Ishikawa (cell line): ENCODE data around the gene UTP20.

Experiments used
- CEBPB ChIP-seq: IDR thresholded peaks from 2 replicates; pipeline ENCODE4 v1.6.1; 2012
- EGR1 ChIP-seq: IDR thresholded peaks from 2 replicates; pipeline ENCODE4 v1.6.1; 2012
- EP300 ChIP-seq: IDR thresholded peaks from 2 replicates; pipeline ENCODE4 v1.6.1; 2012; ENCODE audit warnings: borderline replicate concordance
- MAX ChIP-seq: IDR thresholded peaks from 2 replicates; pipeline ENCODE4 v1.6.1; 2012
- NFIC ChIP-seq: IDR thresholded peaks from 2 replicates; pipeline ENCODE4 v1.6.1; 2012
- RAD21 ChIP-seq: IDR thresholded peaks from 2 replicates; pipeline ENCODE4 v1.6.1; 2012; ENCODE audit warnings: low read depth
- REST ChIP-seq: IDR thresholded peaks from 2 replicates; pipeline ENCODE4 v1.6.1; 2012; ENCODE audit warnings: low read depth, mild to moderate bottlenecking
- TAF1 ChIP-seq: IDR thresholded peaks from 2 replicates; pipeline ENCODE4 v1.6.1; 2012; ENCODE audit warnings: low read depth, mild to moderate bottlenecking
- TCF12 ChIP-seq: IDR thresholded peaks from 2 replicates; pipeline ENCODE4 v1.6.1; 2012; ENCODE audit warnings: low read depth
- TEAD4 ChIP-seq: IDR thresholded peaks from 2 replicates; pipeline ENCODE4 v1.6.1; 2012
- YY1 ChIP-seq: IDR thresholded peaks from 2 replicates; pipeline ENCODE4 v1.6.1; 2012; ENCODE audit warnings: low read depth

GRCh38 chr12:101243074-101243473 is 36.8 kb upstream of the UTP20 start:
- no peak for TF ChIP-seq MAX
- TF ChIP-seq REST = no peak
- TF ChIP-seq TEAD4 = no peak
- TF ChIP-seq NFIC = no peak
- TF ChIP-seq EP300 = no peak
- TF ChIP-seq YY1 = no peak
- TF ChIP-seq TAF1 = no peak
- no peak for TF ChIP-seq RAD21
- TF ChIP-seq TCF12 = no peak
- TF ChIP-seq EGR1 = no peak
- TF ChIP-seq CEBPB = no peak
